CD14-positive monocyte (primary cell): ENCODE data around the gene CXCR2. TPM values are rescaled to one million over a fixed set of nuclear protein-coding genes. Genes with fewer than 3 reads are reported as not detected.
A peak's percentile ranks its signal among the peaks of the same experiment; 100 is the strongest.

ENCODE experiments used
- DNase-seq, 3 donors: peaks; one replicate each; pipeline ENCODE4 v3.0.0-alpha.2; 2011 to 2022
- H2AFZ ChIP-seq: 2 replicates; pipeline ENCODE4 v1.6.0; 2012; ENCODE audit warnings: mild to moderate bottlenecking, low read depth, low read length, inconsistent platforms; ENCODE audit not compliant: insufficient read depth, poor library complexity, severe bottlenecking
- H3K27ac ChIP-seq, 2 donors: 1 replicate in 1 of 2; 2 replicates in 1 of 2; pipeline ENCODE4 v1.5.1; 2012 to 2013; ENCODE audit warnings: low read length in 2 of 2, control low read depth in 1 of 2, inconsistent platforms in 1 of 2, low read depth in 1 of 2, mild to moderate bottlenecking in 1 of 2
- H3K27me3 ChIP-seq, 2 donors: one replicate each; pipeline versions ENCODE4 v1.6.0 to v1.6.1; 2011 to 2013; ENCODE audit warnings: low read length in 2 of 2; ENCODE audit not compliant: control insufficient read depth in 2 of 2, insufficient read depth in 2 of 2
- H3K36me3 ChIP-seq, 2 donors: replicated peaks in 1 of 2; 1 replicate in 1 of 2; 2 replicates in 1 of 2; pipeline versions ENCODE4 v1.5.1 to v1.6.1; 2012 to 2013; ENCODE audit warnings: low read length in 2 of 2, control low read depth in 1 of 2, inconsistent platforms in 1 of 2, mild to moderate bottlenecking in 1 of 2; ENCODE audit not compliant: insufficient read depth in 2 of 2, control insufficient read depth in 1 of 2
- H3K4me1 ChIP-seq, 2 donors: 1 replicate in 1 of 2; 2 replicates in 1 of 2; pipeline versions ENCODE4 v1.5.1 to v1.6.1; 2012 to 2013; ENCODE audit warnings: low read length in 2 of 2, control low read depth in 1 of 2, inconsistent platforms in 1 of 2, mild to moderate bottlenecking in 1 of 2, moderate library complexity in 1 of 2; ENCODE audit not compliant: insufficient read depth in 2 of 2, control insufficient read depth in 1 of 2
- H3K4me2 ChIP-seq: replicated peaks from 2 replicates; pipeline ENCODE3; 2012; ENCODE audit warnings: low read length, moderate library complexity, mild to moderate bottlenecking; ENCODE audit not compliant: poor library complexity, severe bottlenecking; ENCODE audit errors: extremely low read depth
- H3K4me3 ChIP-seq, 3 experiments: fragments of 200-600 bp in 1 of 3; sonication (generic) in 1 of 3; replicated peaks in 1 of 3; 1 replicate in 2 of 3; 2 replicates in 1 of 3; pipeline ENCODE4 v1.5.1; 2011 to 2013; ENCODE audit warnings: low read length in 3 of 3, mild to moderate bottlenecking in 3 of 3, control low read depth in 2 of 3, low read depth in 2 of 3, inconsistent platforms in 1 of 3, moderate library complexity in 1 of 3
- H3K79me2 ChIP-seq: 2 replicates; pipeline ENCODE4 v1.6.0; 2012; ENCODE audit warnings: mild to moderate bottlenecking, control low read depth, inconsistent platforms, low read length, moderate library complexity; ENCODE audit not compliant: insufficient read depth
- H3K9ac ChIP-seq: 2 replicates; pipeline ENCODE4 v1.6.0; 2017; ENCODE audit warnings: low read length, mild to moderate bottlenecking; ENCODE audit not compliant: insufficient read depth, poor library complexity, severe bottlenecking
- H3K9me3 ChIP-seq, 2 donors: replicated peaks in 1 of 2; 1 replicate in 1 of 2; 2 replicates in 1 of 2; pipeline versions ENCODE4 v1.5.1 to v1.6.1; 2012 to 2013; ENCODE audit warnings: low read length in 2 of 2, control low read depth in 1 of 2; ENCODE audit not compliant: control insufficient read depth in 1 of 2, insufficient read depth in 1 of 2
- H4K20me1 ChIP-seq: 2 replicates; pipeline ENCODE4 v1.6.0; 2012; ENCODE audit warnings: mild to moderate bottlenecking, low read length, control low read depth, moderate library complexity; ENCODE audit not compliant: insufficient read depth
- H3K27ac Mint-ChIP-seq, 7 donors: one replicate each; pipeline ENCODE4 v1.8.0; 2020; ENCODE audit warnings: mild to moderate bottlenecking in 7 of 7, mixed read lengths in 7 of 7, moderate library complexity in 6 of 7, inconsistent platforms in 2 of 7
- H3K27me3 Mint-ChIP-seq, 3 donors: one replicate each; pipeline ENCODE4 v1.8.0; 2021 to 2022; ENCODE audit warnings: low read depth in 3 of 3, mild to moderate bottlenecking in 3 of 3, mixed read lengths in 3 of 3, moderate library complexity in 3 of 3, inconsistent platforms in 1 of 3
- H3K36me3 Mint-ChIP-seq, 2 donors: one replicate each; pipeline ENCODE4 v1.8.0; 2020; ENCODE audit warnings: mixed read lengths in 2 of 2, inconsistent platforms in 1 of 2, mild to moderate bottlenecking in 1 of 2
- H3K4me1 Mint-ChIP-seq: one replicate; pipeline ENCODE4 v1.8.0; 2020; ENCODE audit warnings: mild to moderate bottlenecking, mixed read lengths
- H3K4me3 Mint-ChIP-seq, 2 donors: one replicate each; pipeline ENCODE4 v1.8.0; 2020; ENCODE audit warnings: mild to moderate bottlenecking in 2 of 2, mixed read lengths in 2 of 2, moderate library complexity in 1 of 2
- H3K9me3 Mint-ChIP-seq, 7 donors: one replicate each; pipeline ENCODE4 v1.8.0; 2020 to 2022; ENCODE audit warnings: mixed read lengths in 7 of 7, mild to moderate bottlenecking in 6 of 7, moderate library complexity in 6 of 7, inconsistent platforms in 2 of 7
- WGBS: methylation state at CpG from one replicate; pipeline ENCODE4 v1.1.5; 2013; ENCODE audit warnings: missing lambda C conversion rate; ENCODE audit not compliant: insufficient coverage; 5-methylcytosine and 5-hydroxymethylcytosine counted together
- intact Hi-C, 2 donors: fragments of 100-400 bp; cut with micrococcal nuclease; formaldehyde crosslinking; loops; one replicate each; pipeline versions ENCODE4 v1.15.0 to v1.15.1; 2023
- polyA plus RNA-seq, 3 donors: library from polyadenylated mRNA; depleted of rRNA in 1 of 3; unstranded in 2 of 3; stranded (reverse) in 1 of 3; fragments of 300-500 nt in 2 of 3; fragments of >200 nt in 1 of 3; fragmentation: Illumina TruSeq in 2 of 3; gene quantifications; 1 replicate in 2 of 3; 2 replicates in 1 of 3; pipeline ENCODE4 v1.2.3, GENCODE V29; 2012 to 2021
- TF ChIP-seq, protein P1 (sequence below): fragments of 200-600 bp; IDR thresholded peaks from one replicate; pipeline ENCODE4 v1.8.0; 2022; ENCODE audit warnings: antibody characterized with exemption, mild to moderate bottlenecking

Gene CXCR2
- polyA plus RNA-seq, 3 donors = 7.8 to 33.5 (median 14.0) TPM

DNA sequence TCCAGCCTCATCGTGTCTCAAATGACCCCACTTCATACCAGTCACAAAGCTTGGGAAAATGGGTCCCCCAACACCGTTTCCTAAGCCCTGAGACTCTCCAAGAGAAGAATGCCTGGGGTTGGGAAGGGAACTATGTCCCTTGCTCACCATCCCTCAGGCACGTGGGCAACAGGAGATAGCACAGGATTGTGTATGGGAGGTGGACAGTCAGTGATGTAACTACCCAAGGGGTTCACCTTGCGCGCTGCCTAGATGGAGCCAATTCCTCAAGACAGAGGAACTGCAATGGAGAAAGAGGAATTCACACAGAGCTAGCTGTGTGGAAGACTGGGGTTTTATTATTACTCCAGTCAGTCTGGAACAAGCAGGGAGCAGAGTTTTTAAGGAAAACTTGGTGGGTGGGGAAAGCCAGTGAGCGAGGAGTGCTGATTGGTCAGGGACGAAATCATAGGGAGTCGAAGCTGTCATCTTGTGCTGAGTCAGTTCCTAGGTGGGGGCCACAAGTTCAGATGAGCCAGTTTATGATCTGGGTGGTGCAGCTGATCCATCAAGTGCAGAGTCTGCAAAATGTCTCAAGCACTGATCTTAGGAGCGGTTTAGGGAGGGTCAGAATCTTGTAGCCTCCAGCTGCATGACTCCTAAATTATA, 54.8 kb downstream of the CXCR2 start:
- no peaks in the 10 kb centered on the region for H3K36me3 Mint-ChIP-seq
- Histone ChIP-seq H3K27ac (no peak overlapping the region), H3K4me3 (no peak overlapping the region), H3K36me3 (no peaks in the 10 kb centered on the region), H3K4me1 (no peaks in the 10 kb centered on the region), H2AFZ (no peak overlapping the region), H3K27me3 (no peaks in the 10 kb centered on the region), H3K79me2 (no peaks in the 10 kb centered on the region), H3K9me3 (no peaks in the 10 kb centered on the region), H3K4me2 (no peak overlapping the region), H4K20me1 (no peaks in the 10 kb centered on the region), H3K9ac (no peak overlapping the region)
- no peak overlapping the region for H3K4me3 Mint-ChIP-seq
- H3K27ac Mint-ChIP-seq = peak overlapping the region in 1 of 7 donors; percentile 67
- peaks cover 4% of the 10 kb centered on the region for H3K4me1 Mint-ChIP-seq
- H3K27me3 Mint-ChIP-seq = peaks cover 1 to 4% (median 3%) of the 10 kb centered on the region in 3 donors
- intact Hi-C loops = loop anchor here in 1 of 2 donors (10.0 kb wide), 1 partner anchor 294 kb away; no protein-coding TSS in a partner anchor
- no peak for DNase-seq
- H3K9me3 Mint-ChIP-seq = peaks cover 0 to 4% (median 0%) of the 10 kb centered on the region in 7 donors
- WGBS = 61% methylated on average over 5 of the region's 9 CpGs
- TF ChIP-seq, protein P1, sequence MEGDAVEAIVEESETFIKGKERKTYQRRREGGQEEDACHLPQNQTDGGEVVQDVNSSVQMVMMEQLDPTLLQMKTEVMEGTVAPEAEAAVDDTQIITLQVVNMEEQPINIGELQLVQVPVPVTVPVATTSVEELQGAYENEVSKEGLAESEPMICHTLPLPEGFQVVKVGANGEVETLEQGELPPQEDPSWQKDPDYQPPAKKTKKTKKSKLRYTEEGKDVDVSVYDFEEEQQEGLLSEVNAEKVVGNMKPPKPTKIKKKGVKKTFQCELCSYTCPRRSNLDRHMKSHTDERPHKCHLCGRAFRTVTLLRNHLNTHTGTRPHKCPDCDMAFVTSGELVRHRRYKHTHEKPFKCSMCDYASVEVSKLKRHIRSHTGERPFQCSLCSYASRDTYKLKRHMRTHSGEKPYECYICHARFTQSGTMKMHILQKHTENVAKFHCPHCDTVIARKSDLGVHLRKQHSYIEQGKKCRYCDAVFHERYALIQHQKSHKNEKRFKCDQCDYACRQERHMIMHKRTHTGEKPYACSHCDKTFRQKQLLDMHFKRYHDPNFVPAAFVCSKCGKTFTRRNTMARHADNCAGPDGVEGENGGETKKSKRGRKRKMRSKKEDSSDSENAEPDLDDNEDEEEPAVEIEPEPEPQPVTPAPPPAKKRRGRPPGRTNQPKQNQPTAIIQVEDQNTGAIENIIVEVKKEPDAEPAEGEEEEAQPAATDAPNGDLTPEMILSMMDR = no peak

- H3K27ac ChIP-seq = no peak overlapping the region
- H3K27me3 ChIP-seq = no peaks in the 10 kb centered on the region
- H3K79me2 ChIP-seq = no peaks in the 10 kb centered on the region
- Mint-ChIP-seq H3K27ac (no peak overlapping the region), H3K27me3 (peaks cover 0 to 5% (median 0%) of the 10 kb centered on the region in 3 donors), H3K9me3 (peaks cover 0 to 4% (median 0%) of the 10 kb centered on the region in 7 donors), H3K4me1 (peaks cover 11% of the 10 kb centered on the region), H3K36me3 (no peaks in the 10 kb centered on the region), H3K4me3 (peak overlapping the region in 1 of 2 donors; percentile 10)
- no CpG with 5 or more reads among the region's 1 CpG for WGBS
- H2AFZ ChIP-seq = no peak overlapping the region
- intact Hi-C loops = loop anchor here in 1 of 2 donors (10.0 kb wide), 1 partner anchor 290 kb away; no protein-coding TSS in a partner anchor
- H4K20me1 ChIP-seq = no peaks in the 10 kb centered on the region
- H3K4me3 ChIP-seq = no peak overlapping the region
- TF ChIP-seq, protein P1 = no peak
- DNase-seq = no peak
- H3K4me1 ChIP-seq = peaks cover 6 to 10% of the 10 kb centered on the region in 2 donors
- no peak overlapping the region for H3K9ac ChIP-seq
- no peaks in the 10 kb centered on the region for H3K36me3 ChIP-seq
- no peaks in the 10 kb centered on the region for H3K9me3 ChIP-seq
- H3K4me2 ChIP-seq = no peak overlapping the region
Observed at GRCh38 chr2:218184331-218184730, 58.5 kb downstream of the CXCR2 start.
